K562 (cell line): Measurements from ENCODE around the gene MED15.

Experiments
- BRF1 ChIP-seq: IDR thresholded peaks from 3 replicates; pipeline ENCODE4 v1.6.1; 2011; ENCODE audit warnings: borderline replicate concordance, mild to moderate bottlenecking; ENCODE audit not compliant: insufficient read length; ENCODE audit errors: extremely low read depth
- CHD1 ChIP-seq: fragments of 200-600 bp; sonication (generic); IDR thresholded peaks from one replicate; pipeline ENCODE4 v1.6.1; 2012; ENCODE audit warnings: mild to moderate bottlenecking, moderate library complexity, low read length, inconsistent platforms
- CHD2 ChIP-seq: IDR thresholded peaks from 2 replicates; pipeline ENCODE4 v1.6.1; 2011; ENCODE audit warnings: low read depth, low read length
- E2F6 ChIP-seq, 2 experiments: IDR thresholded peaks; 2 replicates each; pipeline ENCODE4 v1.6.1; 2011; ENCODE audit warnings: borderline replicate concordance in 1 of 2, control low read depth in 1 of 2, low read depth in 1 of 2, low read length in 1 of 2, mild to moderate bottlenecking in 1 of 2, mixed read lengths in 1 of 2, moderate library complexity in 1 of 2; ENCODE audit not compliant: insufficient read depth in 1 of 2, insufficient read length in 1 of 2, poor library complexity in 1 of 2, severe bottlenecking in 1 of 2; ENCODE audit errors: extremely low read depth in 1 of 2
- FOXK1 ChIP-seq: sonication (generic); formaldehyde crosslinking; IDR thresholded peaks from 2 replicates; pipeline ENCODE4 v1.8.0; 2022; ENCODE audit warnings: missing genetic modification reagents, mild to moderate bottlenecking, borderline replicate concordance
- MITF ChIP-seq: IDR thresholded peaks from 2 replicates; pipeline ENCODE4 v1.6.1; 2014; ENCODE audit warnings: antibody characterized with exemption
- POLR2A ChIP-seq: fragments of 450-650 bp; conservative IDR thresholded peaks from 2 replicates; pipeline ENCODE4 v1.6.1; 2016
- RFX1 ChIP-seq: fragments of 450-650 bp; IDR thresholded peaks from 2 replicates; pipeline ENCODE4 v1.6.1; 2016; ENCODE audit warnings: mild to moderate bottlenecking, moderate library complexity
- SPI1 ChIP-seq: IDR thresholded peaks from 2 replicates; pipeline ENCODE4 v1.6.1; 2011; ENCODE audit warnings: low read depth, low read length, control low read depth, borderline replicate concordance
- USF2 ChIP-seq: sonication (generic); formaldehyde crosslinking; IDR thresholded peaks from 2 replicates; pipeline ENCODE4 v1.5.0; 2020; ENCODE audit warnings: missing genetic modification reagents
- ZBTB5 ChIP-seq: fragments of 450-650 bp; IDR thresholded peaks from 2 replicates; pipeline ENCODE4 v1.6.1; 2017; ENCODE audit warnings: antibody characterized with exemption
- ZNF24 ChIP-seq: fragments of 450-650 bp; IDR thresholded peaks from 2 replicates; pipeline ENCODE4 v1.6.1; 2016

GRCh38 chr22:20581503-20582170 lies 74.2 kb downstream of the MED15 start:
- TF ChIP-seq SPI1, result no peak
- no peak for TF ChIP-seq E2F6 (IDR thresholded peaks at IDR 0.05; ENCODE audit: borderline replicate concordance in 1 of 2, extremely low read depth in 1 of 2, insufficient read depth in 1 of 2, insufficient read length in 1 of 2, low read depth in 1 of 2, low read length in 1 of 2, poor library complexity in 1 of 2, severe bottlenecking in 1 of 2)
- TF ChIP-seq CHD1, result no peak
- TF ChIP-seq RFX1, result no peak
- TF ChIP-seq CHD2, result no peak
- TF ChIP-seq MITF, result no peak
- TF ChIP-seq POLR2A, result no peak; the same call in none of the 2 replicates
- no peak; the same call in 1 of the 2 replicates for TF ChIP-seq USF2 (CRISPR knock-in tag)
- no peak for TF ChIP-seq BRF1
- TF ChIP-seq FOXK1 (CRISPR knock-in tag), result no peak
- TF ChIP-seq ZNF24, result no peak
- no peak for TF ChIP-seq ZBTB5
